ENCODE data around the gene SMAD5. TPM values are rescaled to one million over a fixed set of nuclear protein-coding genes. Genes with fewer than 3 reads are reported as not detected.
A peak's percentile ranks its signal among the peaks of the same experiment; 100 is the strongest.

The SMAD5 gene
- total and polyA plus RNA-seq, 5 donors from 2014 or later: 3.5 to 12.0 (median 4.5) TPM

DNA sequence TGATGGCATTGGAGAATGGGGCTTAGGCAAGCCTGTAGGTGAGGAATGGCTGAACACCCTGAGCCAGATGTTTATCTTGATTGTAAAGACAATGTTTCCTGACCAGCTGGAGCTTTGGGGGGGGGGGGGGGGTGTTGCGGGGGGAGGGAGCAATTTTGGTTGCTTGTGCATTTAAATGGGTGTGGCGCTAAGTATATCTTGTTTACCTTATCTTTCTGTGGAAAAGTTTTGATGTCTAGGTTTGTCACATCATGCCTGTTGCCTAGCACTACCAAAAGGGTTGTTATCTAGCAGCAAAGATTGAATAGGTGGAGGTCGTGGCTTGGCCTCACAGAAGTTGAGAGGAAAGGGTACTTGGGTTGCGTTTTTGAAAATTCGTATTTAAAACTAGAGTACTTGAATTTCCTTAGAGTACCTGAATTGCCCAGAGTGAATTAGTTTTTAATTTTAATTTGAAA, 1.3 kb downstream of the SMAD5 start:
- Histone ChIP-seq H3K27ac (ENCODE audit: insufficient read depth, low read length, poor library complexity, severe bottlenecking) (no peak overlapping the region), H3K27me3 (ENCODE audit: control insufficient read depth, insufficient read depth, low read length) (peaks cover 26% of the 10 kb centered on the region), H3K4me1 (ENCODE audit: control insufficient read depth, insufficient read depth, low read length, poor library complexity, severe bottlenecking) (peaks cover 15% of the 10 kb centered on the region), H3K4me3 (ENCODE audit: low read depth, low read length) (peak overlapping the region; percentile 83), H3K9me3 (ENCODE audit: control insufficient read depth in 2 of 2, low read length in 2 of 2) (peaks cover 0 to 2% of the 10 kb centered on the region in 2 experiments), H3K36me3 (ENCODE audit: control insufficient read depth, insufficient read depth, low read length) (no peaks in the 10 kb centered on the region)
- Mint-ChIP-seq H3K4me3 (peak overlapping the region; percentile 87 to 99 (median 94)), H3K4me1 (peaks cover under 1 to 23% (median 10%) of the 10 kb centered on the region in 4 donors), H3K27ac (peak overlapping the region in 2 of 3 donors; percentile 45 to 68), H3K36me3 (no peaks in the 10 kb centered on the region), H3K27me3 (peaks cover 47% of the 10 kb centered on the region), H3K9me3 (peaks cover 0 to 2% (median 0%) of the 10 kb centered on the region in 7 donors)
- ATAC-seq (ENCODE audit: low read depth in 2 of 2) (no peak), DNase-seq (no peak)

GRCh38 chr5:136134653-136135052, 2.0 kb downstream of the SMAD5 start:
- no peak for DNase-seq
- ATAC-seq (ENCODE audit: low read depth in 2 of 2): no peak
- no peaks in the 10 kb centered on the region for H3K36me3 ChIP-seq (ENCODE audit: control insufficient read depth, insufficient read depth, low read length)
- H3K27ac ChIP-seq (ENCODE audit: insufficient read depth, low read length, poor library complexity, severe bottlenecking): no peak overlapping the region
- no peak overlapping the region for H3K4me3 ChIP-seq (ENCODE audit: low read depth, low read length)
- Mint-ChIP-seq H3K4me3 (peak overlapping the region in 2 of 4 donors; percentile 71 to 99), H3K4me1 (peaks cover 3 to 27% (median 10%) of the 10 kb centered on the region in 4 donors), H3K36me3 (no peaks in the 10 kb centered on the region), H3K27me3 (peaks cover 44% of the 10 kb centered on the region), H3K27ac (no peak overlapping the region), H3K9me3 (peaks cover 0 to 5% (median 0%) of the 10 kb centered on the region in 7 donors)
- peaks cover 0 to 2% of the 10 kb centered on the region in 2 experiments for H3K9me3 ChIP-seq (ENCODE audit: control insufficient read depth in 2 of 2, low read length in 2 of 2)
- H3K4me1 ChIP-seq (ENCODE audit: control insufficient read depth, insufficient read depth, low read length, poor library complexity, severe bottlenecking): peaks cover 15% of the 10 kb centered on the region
- H3K27me3 ChIP-seq (ENCODE audit: control insufficient read depth, insufficient read depth, low read length): peaks cover 24% of the 10 kb centered on the region

- no peak overlapping the region for H3K27ac Mint-ChIP-seq
- H3K4me1 Mint-ChIP-seq: peaks cover 3 to 27% (median 10%) of the 10 kb centered on the region in 4 donors
- no peaks in the 10 kb centered on the region for H3K36me3 Mint-ChIP-seq
Measured at GRCh38 chr5:136135536-136135935, 2.9 kb downstream of the SMAD5 start.

GRCh38 chr5:136137497-136138220, 5.0 kb downstream of the SMAD5 start:
- Mint-ChIP-seq H3K4me3 (no peak overlapping the region), H3K27me3 (peaks cover 15% of the 10 kb centered on the region), H3K9me3 (peaks cover 0 to 5% (median 0%) of the 10 kb centered on the region in 7 donors), H3K36me3 (no peaks in the 10 kb centered on the region), H3K4me1 (peaks cover 3 to 21% (median 6%) of the 10 kb centered on the region in 4 donors), H3K27ac (no peak overlapping the region)
- Histone ChIP-seq H3K4me3 (ENCODE audit: low read depth, low read length) (no peak overlapping the region), H3K27ac (ENCODE audit: insufficient read depth, low read length, poor library complexity, severe bottlenecking) (no peak overlapping the region), H3K9me3 (ENCODE audit: control insufficient read depth in 2 of 2, low read length in 2 of 2) (peaks cover 0 to 2% of the 10 kb centered on the region in 2 experiments), H3K27me3 (ENCODE audit: control insufficient read depth, insufficient read depth, low read length) (peaks cover 10% of the 10 kb centered on the region), H3K36me3 (ENCODE audit: control insufficient read depth, insufficient read depth, low read length) (no peaks in the 10 kb centered on the region), H3K4me1 (ENCODE audit: control insufficient read depth, insufficient read depth, low read length, poor library complexity, severe bottlenecking) (peaks cover 12% of the 10 kb centered on the region)
- ATAC-seq (ENCODE audit: low read depth in 2 of 2) (no peak), DNase-seq (no peak)

More at GRCh38 chr5:136135536-136135935, 2.9 kb downstream of the SMAD5 start:
- Histone ChIP-seq H3K4me3 (ENCODE audit: low read depth, low read length) (no peak overlapping the region), H3K27me3 (ENCODE audit: control insufficient read depth, insufficient read depth, low read length) (peaks cover 18% of the 10 kb centered on the region), H3K9me3 (ENCODE audit: control insufficient read depth in 2 of 2, low read length in 2 of 2) (peaks cover 0 to 2% of the 10 kb centered on the region in 2 experiments), H3K36me3 (ENCODE audit: control insufficient read depth, insufficient read depth, low read length) (no peaks in the 10 kb centered on the region), H3K27ac (ENCODE audit: insufficient read depth, low read length, poor library complexity, severe bottlenecking) (no peak overlapping the region), H3K4me1 (ENCODE audit: control insufficient read depth, insufficient read depth, low read length, poor library complexity, severe bottlenecking) (peaks cover 15% of the 10 kb centered on the region)
- ATAC-seq (ENCODE audit: low read depth in 2 of 2): no peak
- Mint-ChIP-seq H3K27me3 (peaks cover 36% of the 10 kb centered on the region), H3K4me3 (peak overlapping the region in 1 of 4 donors; percentile 12), H3K9me3 (peaks cover 0 to 5% (median 0%) of the 10 kb centered on the region in 7 donors)
- no peak for DNase-seq

DNA sequence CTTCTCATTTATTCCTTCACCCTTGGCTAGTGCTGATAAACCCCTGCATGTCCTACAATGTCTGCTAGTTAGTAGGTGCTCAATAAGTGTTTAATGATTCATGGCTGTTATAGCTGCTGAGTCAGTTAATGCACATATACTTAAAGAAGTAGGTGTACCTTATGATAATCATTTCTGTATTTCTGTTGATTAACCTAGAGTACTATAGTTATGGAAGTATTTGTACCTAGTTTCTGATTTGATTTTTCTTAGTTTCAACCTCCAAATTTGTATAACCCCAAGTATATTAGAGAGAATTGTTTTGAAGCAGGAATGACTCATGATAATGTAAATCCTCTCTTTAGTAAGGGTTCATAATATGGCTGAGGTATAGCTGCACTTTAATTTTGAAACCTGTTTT, 8.9 kb downstream of the SMAD5 start:
- no peak overlapping the region for H3K4me3 ChIP-seq (ENCODE audit: low read depth, low read length)
- peaks cover 0 to 5% (median 1%) of the 10 kb centered on the region in 4 donors for H3K4me1 Mint-ChIP-seq
- DNase-seq: no peak
- no peak for ATAC-seq (ENCODE audit: low read depth in 2 of 2)
- no peak overlapping the region for H3K27ac Mint-ChIP-seq
- no peak overlapping the region for H3K27ac ChIP-seq (ENCODE audit: insufficient read depth, low read length, poor library complexity, severe bottlenecking)
- peaks cover 2% of the 10 kb centered on the region for H3K27me3 Mint-ChIP-seq
- H3K9me3 ChIP-seq (ENCODE audit: control insufficient read depth in 2 of 2, low read length in 2 of 2): no peaks in the 10 kb centered on the region
- no peaks in the 10 kb centered on the region for H3K36me3 ChIP-seq (ENCODE audit: control insufficient read depth, insufficient read depth, low read length)
- no peak overlapping the region for H3K4me3 Mint-ChIP-seq
- no peaks in the 10 kb centered on the region for H3K4me1 ChIP-seq (ENCODE audit: control insufficient read depth, insufficient read depth, low read length, poor library complexity, severe bottlenecking)
- no peaks in the 10 kb centered on the region for H3K27me3 ChIP-seq (ENCODE audit: control insufficient read depth, insufficient read depth, low read length)
- H3K9me3 Mint-ChIP-seq: peaks cover 0 to 5% (median 0%) of the 10 kb centered on the region in 7 donors
- no peaks in the 10 kb centered on the region for H3K36me3 Mint-ChIP-seq

- Mint-ChIP-seq H3K36me3 (no peaks in the 10 kb centered on the region), H3K27ac (no peak overlapping the region), H3K27me3 (no peaks in the 10 kb centered on the region), H3K9me3 (peaks cover 0 to 5% (median 0%) of the 10 kb centered on the region in 7 donors), H3K4me1 (peaks cover 0 to 5% (median 1%) of the 10 kb centered on the region in 4 donors), H3K4me3 (no peak overlapping the region)
- H3K36me3 ChIP-seq (ENCODE audit: control insufficient read depth, insufficient read depth, low read length): no peaks in the 10 kb centered on the region
- H3K9me3 ChIP-seq (ENCODE audit: control insufficient read depth in 2 of 2, low read length in 2 of 2): no peaks in the 10 kb centered on the region
- no peaks in the 10 kb centered on the region for H3K27me3 ChIP-seq (ENCODE audit: control insufficient read depth, insufficient read depth, low read length)
- H3K4me3 ChIP-seq (ENCODE audit: low read depth, low read length): no peak overlapping the region
- ATAC-seq (ENCODE audit: low read depth in 2 of 2): no peak
- no peak for DNase-seq
- no peak overlapping the region for H3K27ac ChIP-seq (ENCODE audit: insufficient read depth, low read length, poor library complexity, severe bottlenecking)
- H3K4me1 ChIP-seq (ENCODE audit: control insufficient read depth, insufficient read depth, low read length, poor library complexity, severe bottlenecking): no peaks in the 10 kb centered on the region
Measured at GRCh38 chr5:136143312-136143711, 10.7 kb downstream of the SMAD5 start.

DNA sequence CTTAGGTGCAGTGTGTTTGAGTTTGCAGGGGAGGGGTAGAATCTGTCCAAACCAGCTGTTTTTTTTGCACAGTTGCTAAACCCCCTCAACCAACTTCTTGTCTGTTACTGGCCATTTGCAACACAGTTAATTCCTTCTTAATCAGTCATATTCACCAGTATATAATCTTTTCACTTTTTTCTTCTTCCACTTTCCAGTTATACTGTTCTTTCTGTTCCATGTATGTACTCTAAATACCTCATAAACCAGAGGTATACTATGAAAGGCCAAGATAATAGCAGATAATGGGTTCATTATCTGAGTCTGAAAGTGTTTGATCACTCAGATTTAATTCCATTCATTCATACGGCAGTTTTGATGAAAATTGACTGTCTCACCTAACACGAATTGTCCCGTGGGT, 11.1 kb downstream of the SMAD5 start:
- H3K36me3 Mint-ChIP-seq: no peaks in the 10 kb centered on the region
- no peaks in the 10 kb centered on the region for H3K27me3 ChIP-seq (ENCODE audit: control insufficient read depth, insufficient read depth, low read length)
- no peak for DNase-seq

More for the DNA sequence above, 11.1 kb downstream of the SMAD5 start:
- no peak overlapping the region for H3K27ac Mint-ChIP-seq
- no peak overlapping the region for H3K4me3 Mint-ChIP-seq
- Histone ChIP-seq H3K4me1 (ENCODE audit: control insufficient read depth, insufficient read depth, low read length, poor library complexity, severe bottlenecking) (no peaks in the 10 kb centered on the region), H3K9me3 (ENCODE audit: control insufficient read depth in 2 of 2, low read length in 2 of 2) (no peaks in the 10 kb centered on the region), H3K4me3 (ENCODE audit: low read depth, low read length) (no peak overlapping the region), H3K36me3 (ENCODE audit: control insufficient read depth, insufficient read depth, low read length) (no peaks in the 10 kb centered on the region), H3K27ac (ENCODE audit: insufficient read depth, low read length, poor library complexity, severe bottlenecking) (no peak overlapping the region)
- ATAC-seq (ENCODE audit: low read depth in 2 of 2): no peak
- H3K27me3 Mint-ChIP-seq: no peaks in the 10 kb centered on the region
- H3K9me3 Mint-ChIP-seq: peaks cover 0 to 4% (median 0%) of the 10 kb centered on the region in 7 donors
- peaks cover 0 to 5% (median 1%) of the 10 kb centered on the region in 4 donors for H3K4me1 Mint-ChIP-seq
